ENCODE data around the gene MAPKAPK2.

The MAPKAPK2 gene

GRCh38 chr1:206782448-206782847 is 97.7 kb downstream of the MAPKAPK2 start:
- DNase-seq = no peak

GRCh38 chr1:206783506-206783905 is 98.8 kb downstream of the MAPKAPK2 start:
- no peak for DNase-seq

All from HCEC 1CT (cell line).